Measurements from ENCODE around the gene GSC2.

GSC2 gene

DNA sequence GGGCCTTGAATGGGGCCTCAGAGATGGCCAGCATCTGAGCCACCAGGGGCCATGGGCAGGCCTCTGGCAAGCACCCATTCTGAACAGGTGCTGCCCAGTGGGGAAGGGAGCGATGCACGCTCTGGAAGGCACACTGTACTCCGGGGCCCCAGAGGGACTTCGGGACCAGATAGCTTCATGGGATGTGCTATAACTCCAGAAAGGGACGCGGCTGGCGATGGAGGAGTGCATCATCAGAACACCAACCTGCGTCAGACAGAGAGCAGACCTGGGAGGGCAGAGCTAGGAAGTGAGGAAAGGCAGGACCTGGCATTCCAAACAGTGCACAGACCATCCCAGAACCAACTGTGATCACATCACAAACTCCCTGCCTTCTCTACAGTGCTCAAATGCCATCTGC lies 44.6 kb downstream of the GSC2 start:
- peaks cover 97% of the 10 kb centered on the region for H4K20me1 ChIP-seq
- H3K36me3 ChIP-seq: peaks cover 49% of the 10 kb centered on the region
- peaks cover 38% of the 10 kb centered on the region for H3K4me1 ChIP-seq
- no peak overlapping the region for H3K27ac ChIP-seq
- H3K9ac ChIP-seq: no peak overlapping the region
- no peaks in the 10 kb centered on the region for H3K9me3 ChIP-seq
- TF ChIP-seq Cebpa-rat (IDR thresholded peaks at IDR 0.05): no peak
- no peaks in the 10 kb centered on the region for H3K27me3 ChIP-seq
- H3K4me3 ChIP-seq: no peak overlapping the region
- no peak overlapping the region for H3K4me2 ChIP-seq

DNA sequence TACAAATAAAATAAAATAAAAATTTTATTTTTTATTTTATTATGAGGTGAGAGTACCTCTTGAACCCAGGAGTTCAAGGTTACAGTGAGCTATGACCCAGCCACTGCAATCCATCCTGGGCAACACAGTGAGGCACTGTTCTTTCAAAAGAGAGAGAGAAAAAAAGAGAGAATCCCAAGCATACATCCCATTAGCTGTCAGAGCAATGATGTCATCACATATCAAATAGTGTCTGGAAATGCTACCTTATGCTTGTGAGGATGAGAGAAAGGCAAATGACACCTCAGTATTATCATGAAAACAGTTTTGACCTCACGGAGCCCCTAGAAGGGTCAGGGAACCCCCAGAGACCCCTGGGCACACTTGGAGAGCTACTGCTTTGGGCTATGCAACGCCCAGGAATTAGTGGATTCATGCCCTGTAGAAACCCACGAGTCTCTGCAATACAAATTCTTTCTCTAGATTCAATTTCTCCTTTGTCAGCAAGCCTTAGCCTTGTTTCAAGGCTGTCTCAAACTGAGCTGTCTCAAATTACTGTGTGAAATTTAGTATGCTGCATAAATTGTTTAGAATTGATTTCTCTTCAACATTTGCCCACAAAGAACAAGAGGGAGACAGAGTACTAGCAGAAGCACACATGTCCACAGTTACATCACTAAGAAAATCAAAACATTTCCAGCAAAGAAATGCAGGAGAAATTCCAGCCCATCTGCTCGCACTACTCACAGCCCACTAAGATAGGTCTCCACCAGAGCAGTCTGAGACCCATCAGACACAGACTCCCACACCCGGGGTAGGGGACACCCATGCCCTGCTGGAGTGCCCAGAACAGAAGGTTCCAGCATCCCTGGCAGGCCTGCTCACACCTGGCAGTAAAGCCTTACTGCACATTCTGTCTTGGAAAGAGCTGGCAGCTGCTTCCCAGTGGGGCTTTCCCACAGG lies 45.9 kb downstream of the GSC2 start:
- no peak for TF ChIP-seq Cebpa-rat (IDR thresholded peaks at IDR 0.05)
- peaks cover 97% of the 10 kb centered on the region for H4K20me1 ChIP-seq

DNA sequence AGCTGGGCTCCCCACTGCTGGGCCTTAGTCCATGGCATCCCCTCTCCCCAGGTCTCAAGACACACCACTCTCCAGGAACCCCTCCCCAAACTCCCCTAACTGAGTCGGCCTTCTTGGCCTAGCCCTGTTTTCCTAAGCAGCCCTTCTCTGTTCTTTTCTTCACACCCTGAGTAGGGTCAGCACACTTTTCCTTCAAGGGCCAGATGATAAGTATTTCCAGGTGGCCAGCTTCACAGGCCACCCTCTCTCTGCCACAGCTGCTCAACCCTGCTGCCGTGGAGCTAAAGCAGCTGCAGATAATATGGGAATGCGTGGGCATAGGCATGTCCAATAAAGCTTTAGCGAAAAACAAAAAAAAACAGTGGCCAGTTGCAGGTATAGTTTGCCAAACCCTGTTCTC lies 51.9 kb downstream of the GSC2 start:
- peaks cover 86% of the 10 kb centered on the region for H4K20me1 ChIP-seq
- H3K4me3 ChIP-seq: no peak overlapping the region
- H3K4me1 ChIP-seq: no peaks in the 10 kb centered on the region
- H3K27me3 ChIP-seq: no peaks in the 10 kb centered on the region
- no peak for TF ChIP-seq Cebpa-rat (IDR thresholded peaks at IDR 0.05)
- H3K9ac ChIP-seq: no peak overlapping the region
- H3K36me3 ChIP-seq: peaks cover 77% of the 10 kb centered on the region
- H3K9me3 ChIP-seq: no peaks in the 10 kb centered on the region; the same call in 1 of the 2 replicates
- no peak overlapping the region for H3K27ac ChIP-seq
- H3K4me2 ChIP-seq: no peak overlapping the region

More for the DNA sequence above, 45.9 kb downstream of the GSC2 start:
- H3K36me3 ChIP-seq: peaks cover 62% of the 10 kb centered on the region
- H3K27ac ChIP-seq: no peak overlapping the region
- H3K9me3 ChIP-seq: no peaks in the 10 kb centered on the region
- no peaks in the 10 kb centered on the region for H3K27me3 ChIP-seq
- H3K4me2 ChIP-seq: no peak overlapping the region
- no peak overlapping the region for H3K9ac ChIP-seq
- no peak overlapping the region for H3K4me3 ChIP-seq
- H3K4me1 ChIP-seq: peaks cover 25% of the 10 kb centered on the region

DNA sequence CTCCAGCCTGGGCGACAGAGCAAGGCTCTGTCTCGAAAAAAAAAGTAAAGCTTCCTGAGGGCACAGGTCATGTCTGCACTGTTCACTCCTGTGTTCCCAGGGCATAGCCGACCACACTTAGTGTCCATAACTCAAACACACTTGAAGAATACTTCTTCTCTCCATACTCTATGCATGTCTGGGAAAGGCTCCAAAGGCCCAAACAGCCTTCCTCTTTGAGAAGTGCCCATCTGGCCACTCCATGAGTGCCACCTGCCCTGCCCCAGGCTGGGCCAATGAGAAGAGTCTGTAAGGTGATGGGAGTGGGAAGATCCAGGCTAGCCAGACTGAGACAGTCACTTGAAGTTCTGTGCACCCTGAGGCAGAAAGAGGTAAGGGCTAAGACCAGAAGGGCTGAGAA lies 52.6 kb downstream of the GSC2 start:
- Histone ChIP-seq H3K4me3 (no peak overlapping the region), H3K4me1 (peaks cover 6% of the 10 kb centered on the region; the same call in 1 of the 2 replicates), H4K20me1 (peaks cover 79% of the 10 kb centered on the region), H3K9me3 (no peaks in the 10 kb centered on the region; the same call in 1 of the 2 replicates), H3K27me3 (no peaks in the 10 kb centered on the region), H3K4me2 (no peak overlapping the region), H3K9ac (no peak overlapping the region), H3K36me3 (peaks cover 73% of the 10 kb centered on the region), H3K27ac (no peak overlapping the region)
- TF ChIP-seq Cebpa-rat (IDR thresholded peaks at IDR 0.05): no peak

All from BLaER1 (cell line).